Heart left ventricle (tissue), 16 donors: ENCODE data around the gene ATG2B. TPM values are rescaled to one million over a fixed set of nuclear protein-coding genes. Genes with fewer than 3 reads are reported as not detected.

Experiments used
- ATAC-seq, 4 donors: fragments of 200-7000 bp; cut with Tn5 transposase; one replicate each; pipeline ENCODE4 v1.9.1; 2020 to 2022; ENCODE audit warnings: moderate library complexity in 4 of 4, mild to moderate bottlenecking in 3 of 4, moderate number of reproducible peaks in 1 of 4
- DNase-seq, 5 donors: peaks; one replicate each; pipeline ENCODE4 v3.0.0-alpha.2; 2020
- H3K27ac ChIP-seq, 12 donors: fragments of 200-600 bp; sonication (generic) in 4 of 12; one replicate each; pipeline versions ENCODE4 v1.5.0 to v1.8.0; 2016 to 2022; ENCODE audit warnings: mild to moderate bottlenecking in 2 of 12
- H3K27me3 ChIP-seq, 9 donors: fragments of 200-600 bp; sonication (generic) in 2 of 9; one replicate each; pipeline versions ENCODE4 v1.5.1 to v1.8.0; 2016 to 2022; ENCODE audit warnings: mild to moderate bottlenecking in 3 of 9
- H3K36me3 ChIP-seq, 9 donors: fragments of 200-600 bp; sonication (generic) in 2 of 9; one replicate each; pipeline versions ENCODE4 v1.5.0 to v1.8.0; 2018 to 2022; ENCODE audit warnings: mild to moderate bottlenecking in 2 of 9
- H3K4me1 ChIP-seq, 12 donors: fragments of 200-600 bp; sonication (generic) in 4 of 12; one replicate each; pipeline versions ENCODE4 v1.5.0 to v1.8.0; 2016 to 2022; ENCODE audit warnings: mild to moderate bottlenecking in 3 of 12
- H3K4me3 ChIP-seq, 12 donors: fragments of 200-600 bp; sonication (generic) in 4 of 12; one replicate each; pipeline versions ENCODE4 v1.5.0 to v1.8.0; 2017 to 2022; ENCODE audit warnings: mild to moderate bottlenecking in 9 of 12, moderate library complexity in 4 of 12
- H3K9me3 ChIP-seq, 12 donors: fragments of 200-600 bp; sonication (generic) in 4 of 12; one replicate each; pipeline versions ENCODE4 v1.5.0 to v1.8.0; 2016 to 2022; ENCODE audit warnings: mild to moderate bottlenecking in 1 of 12
- POLR2A ChIP-seq, 2 donors: fragments of 450-650 bp; IDR thresholded peaks; one replicate each; pipeline ENCODE4 v1.6.1; 2017; ENCODE audit warnings: antibody characterized with exemption in 2 of 2, mild to moderate bottlenecking in 2 of 2, moderate library complexity in 2 of 2
- WGBS, 4 donors: extraction: QIAGEN DNeasy Blood & Tissue Kit in 2 of 4; methylation state at CpG; one replicate each; pipeline versions ENCODE4 v1.1.5 to v1.1.7; 2013 to 2018; 5-methylcytosine and 5-hydroxymethylcytosine counted together
- intact Hi-C, 10 donors: fragments of 100-400 bp; cut with DNase I; formaldehyde crosslinking; loops; one replicate each; pipeline versions ENCODE4 v1.11.1 to v1.14.2; 2022
- polyA plus RNA-seq, 2 donors: library from polyadenylated mRNA; stranded (reverse); fragments of 200-250 nt; gene quantifications; one replicate each; pipeline ENCODE4 v1.2.3, GENCODE V29; 2013
- total RNA-seq, 9 donors: library from RNA; depleted of rRNA in 2 of 9; stranded (reverse); fragments of >200 nt in 2 of 9; fragmentation: NEBNext Ultra II Directional in 3 of 9; extraction: Animal tissue kit (Norgen Biotek cat#: 25700) in 3 of 9; gene quantifications; one replicate each; pipeline versions ENCODE4 v1.1.0 to v1.2.4, GENCODE V29; 2016 to 2023
- TF ChIP-seq, protein P1 (sequence below), 12 donors: fragments of 200-600 bp; sonication (generic) in 4 of 12; IDR thresholded peaks; one replicate each; pipeline versions ENCODE4 v1.5.0 to v1.8.0; 2018 to 2022; ENCODE audit warnings: antibody characterized with exemption in 12 of 12, mild to moderate bottlenecking in 5 of 12
- donor health status: ischemic (EF 13 %, LVEDD 7.1; RV severe dilation, severe dysfunction).
- donor health status: healthy with polysubstance abuse.
- donor health status: DM: no; HTN: yes; CAD: no.
- donor health status: DM: no; HTN: no; CAD: no.
- donor health status: ischemic (EF 25% LVEDD 6.9; RV normal size, moderate dysfunction).
- donor health status: ischemic (EF 25% LVEDD 5.7; RV mildly dilated, moderate dysfunction).
- donor health status: healthy.
- donor health status: DM: yes; HTN: yes; CAD: no.
- donor health status: ischemic (EF 35%, LVEDD 5.7; RV mildly dilated, moderate dysfunction).
- donor health status: nonischemic (EF 11% LVEDD 7.7; RV severe dilation, severe dysfunction).
- donor health status: DM: yes; HTN: yes; CAD: no.
- donor health status: PGD.
- donor health status: ischemic (EF 29% LVEDD 5.4; RV normal size, mild dysfunction).
- donor health status: nonischemic (EF 23%, LVEDD 6.1; RV moderate dilation, normal function).

ATG2B gene
- total and polyA plus RNA-seq, 11 donors: 2.7 to 19.5 (median 15.6) TPM

DNA sequence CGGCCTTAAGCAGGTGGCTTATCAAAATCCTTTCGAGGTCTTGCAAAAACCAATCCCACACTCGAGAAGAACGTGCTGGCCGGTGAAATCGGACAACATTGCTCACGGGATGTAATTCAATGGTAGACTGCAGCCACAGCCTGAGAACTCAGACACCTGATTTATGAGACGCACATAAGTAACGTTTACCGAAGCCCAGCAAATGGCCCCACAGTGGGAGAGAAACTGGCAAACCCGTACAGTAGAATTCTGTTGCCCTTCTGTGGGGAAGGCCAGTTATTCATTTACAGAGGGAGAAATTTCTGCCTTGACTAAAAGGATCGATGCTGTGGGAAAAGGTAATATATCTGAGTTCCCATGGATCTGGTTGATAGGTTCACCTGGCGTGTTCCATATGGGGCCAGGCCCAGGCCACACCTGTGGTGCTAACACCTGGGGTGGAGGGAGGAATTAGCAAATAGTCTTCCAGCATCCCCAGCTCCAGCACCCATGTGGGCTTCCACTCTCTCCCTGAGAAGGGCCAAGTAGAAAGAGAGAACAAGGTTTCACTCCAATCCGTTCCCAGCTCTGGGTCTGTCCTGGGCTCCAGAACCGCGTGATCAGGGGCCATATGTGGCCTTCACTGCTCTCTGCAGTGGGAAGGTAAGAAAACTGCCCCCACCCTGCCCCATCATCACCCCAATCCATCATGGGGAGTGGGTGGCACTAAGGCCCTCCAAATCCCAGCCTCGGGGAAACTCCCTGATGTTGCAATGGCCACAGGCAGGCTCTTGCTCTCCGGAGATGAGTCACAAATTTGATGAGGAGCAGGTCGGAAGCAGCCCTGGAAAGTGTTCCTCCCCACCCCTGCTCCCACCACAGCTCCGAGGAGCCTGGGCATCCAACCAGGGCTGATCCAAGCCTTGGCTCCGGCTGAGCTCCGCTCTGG, 94.4 kb downstream of the ATG2B start:
- peak in 2 of 5 donors; percentile 44 to 50 for DNase-seq
- Histone ChIP-seq H3K4me1 (no peaks in the 10 kb centered on the region), H3K27ac (peak overlapping the region in 1 of 12 donors; percentile 50), H3K36me3 (no peaks in the 10 kb centered on the region), H3K27me3 (peaks cover 0 to 2% (median 0%) of the 10 kb centered on the region in 9 donors), H3K4me3 (no peak overlapping the region), H3K9me3 (peaks cover 0 to 20% (median 0%) of the 10 kb centered on the region in 12 donors)
- peak in 3 of 4 donors; percentile 30 to 79 (median 70) for ATAC-seq
- TF ChIP-seq, protein P1, sequence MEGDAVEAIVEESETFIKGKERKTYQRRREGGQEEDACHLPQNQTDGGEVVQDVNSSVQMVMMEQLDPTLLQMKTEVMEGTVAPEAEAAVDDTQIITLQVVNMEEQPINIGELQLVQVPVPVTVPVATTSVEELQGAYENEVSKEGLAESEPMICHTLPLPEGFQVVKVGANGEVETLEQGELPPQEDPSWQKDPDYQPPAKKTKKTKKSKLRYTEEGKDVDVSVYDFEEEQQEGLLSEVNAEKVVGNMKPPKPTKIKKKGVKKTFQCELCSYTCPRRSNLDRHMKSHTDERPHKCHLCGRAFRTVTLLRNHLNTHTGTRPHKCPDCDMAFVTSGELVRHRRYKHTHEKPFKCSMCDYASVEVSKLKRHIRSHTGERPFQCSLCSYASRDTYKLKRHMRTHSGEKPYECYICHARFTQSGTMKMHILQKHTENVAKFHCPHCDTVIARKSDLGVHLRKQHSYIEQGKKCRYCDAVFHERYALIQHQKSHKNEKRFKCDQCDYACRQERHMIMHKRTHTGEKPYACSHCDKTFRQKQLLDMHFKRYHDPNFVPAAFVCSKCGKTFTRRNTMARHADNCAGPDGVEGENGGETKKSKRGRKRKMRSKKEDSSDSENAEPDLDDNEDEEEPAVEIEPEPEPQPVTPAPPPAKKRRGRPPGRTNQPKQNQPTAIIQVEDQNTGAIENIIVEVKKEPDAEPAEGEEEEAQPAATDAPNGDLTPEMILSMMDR (IDR thresholded peaks at IDR 0.05): no peak
- TF ChIP-seq POLR2A (IDR thresholded peaks at IDR 0.05): no peak
- intact Hi-C loops: no loop called here
- WGBS, 4 donors: 81 to 90% (median 86%) methylated on average over 20 to 22 of the region's 22 CpGs

DNA sequence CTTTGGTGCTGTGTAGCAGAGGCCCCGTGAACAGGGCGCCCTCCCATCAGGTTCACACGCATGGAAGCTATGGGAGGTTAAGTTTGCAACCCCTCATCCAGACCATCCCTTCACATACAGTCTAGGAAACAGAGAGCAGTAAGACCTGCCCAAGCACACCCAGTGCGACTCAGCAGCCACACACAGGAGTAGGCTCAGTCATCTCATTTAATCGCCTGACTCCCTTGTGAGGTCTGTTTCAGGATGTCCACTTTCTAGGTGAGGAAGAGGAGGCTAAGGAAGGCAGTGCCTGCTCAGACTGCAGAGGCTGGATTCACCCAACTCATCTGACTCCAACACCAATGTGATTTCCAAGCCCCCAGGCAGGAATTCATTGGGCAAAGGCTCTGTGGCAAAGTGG, 95.2 kb downstream of the ATG2B start:
- H3K36me3 ChIP-seq: no peaks in the 10 kb centered on the region
- no peak for DNase-seq
- no peak overlapping the region for H3K27ac ChIP-seq
- H3K9me3 ChIP-seq: peaks cover 0 to 20% (median 0%) of the 10 kb centered on the region in 12 donors
- ATAC-seq: no peak
- WGBS, 4 donors: 92 to 98% (median 96%) methylated on average over 5 of the region's 5 CpGs
- no peak overlapping the region for H3K4me3 ChIP-seq
- no peaks in the 10 kb centered on the region for H3K4me1 ChIP-seq
- H3K27me3 ChIP-seq: peaks cover 0 to 2% (median 0%) of the 10 kb centered on the region in 9 donors
- intact Hi-C loops: no loop called here
- TF ChIP-seq, protein P1 (IDR thresholded peaks at IDR 0.05): no peak
- no peak for TF ChIP-seq POLR2A (IDR thresholded peaks at IDR 0.05)

DNA sequence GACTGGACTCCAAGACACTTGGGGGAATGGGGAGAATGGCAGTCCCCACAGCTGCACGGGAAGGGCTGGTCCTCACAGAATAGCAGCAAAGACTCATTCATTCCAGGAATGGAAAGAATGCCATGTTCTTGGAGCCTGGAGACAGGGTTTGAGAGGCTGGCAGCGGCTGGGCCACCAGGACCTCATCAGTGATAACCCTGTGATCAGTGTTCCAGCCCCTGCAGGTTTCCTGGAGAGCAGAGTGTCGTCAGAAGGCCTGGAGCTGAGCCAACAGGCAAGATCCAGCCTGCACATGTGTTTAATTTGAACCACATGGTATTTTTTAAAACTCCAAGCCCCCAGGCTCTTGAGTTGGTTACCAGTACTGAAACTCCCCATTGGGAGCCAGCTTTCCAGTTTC, 95.8 kb downstream of the ATG2B start:
- TF ChIP-seq, protein P1 (IDR thresholded peaks at IDR 0.05): no peak
- TF ChIP-seq POLR2A (IDR thresholded peaks at IDR 0.05): no peak
- H3K9me3 ChIP-seq: peaks cover 0 to 15% (median 0%) of the 10 kb centered on the region in 12 donors
- DNase-seq (no peak), ATAC-seq (no peak)
- no peaks in the 10 kb centered on the region for H3K4me1 ChIP-seq
- peaks cover 0 to 2% (median 0%) of the 10 kb centered on the region in 9 donors for H3K27me3 ChIP-seq
- intact Hi-C loops: no loop called here
- no peak overlapping the region for H3K27ac ChIP-seq
- no peaks in the 10 kb centered on the region for H3K36me3 ChIP-seq
- WGBS, 4 donors: 0 to 17% (median 13%) methylated on average over 2 to 3 of the region's 3 CpGs
- no peak overlapping the region for H3K4me3 ChIP-seq

DNA sequence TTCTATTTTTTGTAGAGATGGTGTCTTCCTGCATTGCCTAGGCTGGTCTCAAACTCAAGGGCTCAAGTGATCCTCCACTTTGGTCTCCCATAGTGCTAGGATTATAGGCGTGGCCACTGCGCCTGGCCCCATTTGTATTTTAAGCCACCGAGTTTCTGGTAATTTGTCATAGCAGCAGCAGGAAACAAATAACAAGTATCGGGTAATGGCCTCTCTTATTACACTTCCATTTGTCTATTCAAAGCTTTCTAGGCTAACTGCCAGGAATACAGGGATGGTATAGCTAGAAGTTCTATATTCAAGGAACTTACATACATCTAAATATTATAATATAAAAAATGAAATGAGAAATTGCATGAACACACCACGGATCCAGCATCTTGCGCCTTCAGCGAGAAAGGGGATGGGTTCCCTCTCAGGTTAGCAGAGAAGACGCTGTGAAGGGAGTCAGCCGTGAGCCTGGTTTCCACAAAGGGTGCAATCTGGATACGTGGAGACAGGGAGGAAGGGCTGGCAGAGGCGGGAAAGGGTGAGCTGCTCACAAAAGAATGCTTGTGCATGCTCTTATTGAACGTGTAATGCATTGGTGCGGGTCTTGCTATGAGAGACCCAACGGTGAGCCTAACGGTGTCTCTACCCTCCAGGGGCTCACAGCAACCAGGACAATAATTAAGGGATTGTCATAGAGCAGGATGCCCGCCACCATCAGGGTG, 97.6 kb downstream of the ATG2B start:
- DNase-seq: no peak
- intact Hi-C loops: no loop called here
- peaks cover 0 to 2% (median 0%) of the 10 kb centered on the region in 9 donors for H3K27me3 ChIP-seq
- no peaks in the 10 kb centered on the region for H3K9me3 ChIP-seq
- no peak overlapping the region for H3K4me3 ChIP-seq
- TF ChIP-seq, protein P1 (IDR thresholded peaks at IDR 0.05): no peak
- TF ChIP-seq POLR2A (IDR thresholded peaks at IDR 0.05): no peak
- no peaks in the 10 kb centered on the region for H3K36me3 ChIP-seq
- no peaks in the 10 kb centered on the region for H3K4me1 ChIP-seq
- no peak for ATAC-seq
- 66 to 75% (median 71%) methylated on average over 16 of the region's 16 CpGs for WGBS, 4 donors
- no peak overlapping the region for H3K27ac ChIP-seq
